ENCODE measurements around the gene LLGL2. TPM values are rescaled to one million over a fixed set of nuclear protein-coding genes. Genes with fewer than 3 reads are reported as not detected.

LLGL2 gene
- total and polyA plus RNA-seq, 2 donors (not counting 1 experiment from before 2014, with no cell fraction given), result 40.6 to 52.0 TPM

DNA sequence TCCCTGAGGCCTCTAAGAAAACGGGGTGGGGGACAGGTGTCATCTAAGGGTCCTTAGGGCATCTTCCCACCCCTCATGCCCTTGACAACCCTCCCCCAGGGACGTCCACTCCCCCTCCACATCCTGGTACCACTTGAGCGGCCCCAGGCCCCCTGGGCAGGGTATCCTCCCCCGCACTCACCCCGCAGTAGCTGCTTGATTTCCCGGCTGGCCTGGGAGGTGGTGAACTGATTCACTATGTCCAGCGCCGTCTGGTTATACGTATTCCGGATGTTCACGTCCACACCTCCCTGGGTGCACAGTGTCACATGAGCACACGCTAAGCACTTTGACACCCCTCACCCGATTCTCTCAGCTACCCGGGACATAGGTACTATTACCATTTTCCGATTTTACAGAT lies 19.9 kb upstream of the LLGL2 start:
- Histone ChIP-seq H3K9ac (ENCODE audit: low read length) (no peak overlapping the region), H3K27ac (ENCODE audit: low read length in 2 of 2) (no peak overlapping the region), H2AFZ (ENCODE audit: insufficient read depth, low read depth, low read length, poor library complexity, severe bottlenecking) (no peak overlapping the region), H3K79me2 (ENCODE audit: control insufficient read depth, insufficient read depth, low read length) (no peaks in the 10 kb centered on the region), H3K4me3 (ENCODE audit: control extremely low read depth in 1 of 5, extremely low read depth in 1 of 5, insufficient read depth in 1 of 5, low read depth in 2 of 5, low read length in 4 of 5) (no peak overlapping the region), H3K9me3 (ENCODE audit: control extremely low read depth in 1 of 3, control insufficient read depth in 2 of 3, insufficient read depth in 1 of 3, low read length in 2 of 3) (no peaks in the 10 kb centered on the region), H3K36me3 (replicated peaks in 1 of 2; ENCODE audit: control extremely low read depth in 1 of 2, control insufficient read depth in 1 of 2, extremely low read depth in 1 of 2, insufficient read depth in 2 of 2, low read length in 1 of 2) (no peaks in the 10 kb centered on the region), H3K4me1 (ENCODE audit: control insufficient read depth in 2 of 2, insufficient read depth in 2 of 2, low read length in 2 of 2) (peaks cover 0 to 7% of the 10 kb centered on the region in 2 donors), H3K27me3 (replicated peaks in 1 of 4; ENCODE audit: control extremely low read depth in 1 of 4, control insufficient read depth in 3 of 4, insufficient read depth in 4 of 4, low read length in 3 of 4) (no peaks in the 10 kb centered on the region), H3K4me2 (replicated peaks; ENCODE audit: low read depth, low read length, poor library complexity, severe bottlenecking) (no peak overlapping the region), H4K20me1 (ENCODE audit: control insufficient read depth, insufficient read depth, low read length, poor library complexity, severe bottlenecking) (no peaks in the 10 kb centered on the region)
- ChIA-PET CTCF (interaction anchor here (0.6 to 2.9 kb wide), 7 partner anchors 11 to 244 kb away, joined by 3 to 9 read pairs (median 4); partner anchors contain the start of genes MYO15B and TSEN54), POLR2A (no interaction called here)
- 92% methylated on average over 13 of the region's 15 CpGs for WGBS (ENCODE audit: insufficient coverage)
- TF ChIP-seq CTCF (IDR thresholded peaks at IDR 0.05), result no peak
- TF ChIP-seq EZH2 (IDR thresholded peaks at IDR 0.05; ENCODE audit: borderline replicate concordance, insufficient read depth, low read depth, low read length, poor library complexity, severe bottlenecking), result no peak
- intact Hi-C loops (cut with micrococcal nuclease), result loop anchor here (2.0 kb wide), 1 partner anchor 79 kb away; no protein-coding TSS in a partner anchor
- Mint-ChIP-seq H3K9me3 (ENCODE audit: insufficient read depth) (no peaks in the 10 kb centered on the region), H3K27ac (no peak overlapping the region), H3K4me1 (no peaks in the 10 kb centered on the region), H3K4me3 (no peak overlapping the region), H3K27me3 (no peaks in the 10 kb centered on the region)
- ATAC-seq (ENCODE audit: low read depth), result no peak
- DNase-seq, result no peak

DNA sequence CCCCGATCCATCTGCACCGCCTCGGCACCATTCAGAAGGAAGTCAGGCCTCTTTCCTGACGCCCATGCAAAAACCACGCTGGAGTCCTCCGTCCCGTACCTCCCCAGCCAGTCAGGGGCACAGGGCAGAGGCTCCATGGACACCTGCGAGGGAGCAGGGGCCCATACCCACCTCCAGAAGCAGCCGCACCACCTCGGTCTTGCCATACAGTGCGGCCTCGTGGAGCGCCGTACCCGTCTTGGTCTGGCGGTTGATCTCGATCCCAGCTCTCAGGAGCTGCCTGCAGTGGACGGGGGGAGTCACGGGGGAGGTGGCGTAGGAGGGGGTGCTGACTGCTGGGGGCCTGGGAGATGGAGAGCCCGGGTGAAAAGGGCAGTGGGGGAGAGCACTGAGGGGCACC lies 19.4 kb upstream of the LLGL2 start:
- CTCF ChIA-PET, result interaction anchor here (1.0 to 2.9 kb wide), 5 partner anchors 10 to 244 kb away, joined by 3 to 9 read pairs (median 4); partner anchors contain the start of genes MYO15B and TSEN54
- WGBS (ENCODE audit: insufficient coverage), result 88% methylated on average over 18 of the region's 21 CpGs
- Mint-ChIP-seq H3K4me3 (no peak overlapping the region), H3K9me3 (ENCODE audit: insufficient read depth) (no peaks in the 10 kb centered on the region), H3K4me1 (no peaks in the 10 kb centered on the region), H3K27ac (no peak overlapping the region), H3K27me3 (no peaks in the 10 kb centered on the region)
- TF ChIP-seq CTCF (IDR thresholded peaks at IDR 0.05), result no peak
- no peak for TF ChIP-seq EZH2 (IDR thresholded peaks at IDR 0.05; ENCODE audit: borderline replicate concordance, insufficient read depth, low read depth, low read length, poor library complexity, severe bottlenecking)
- no peaks in the 10 kb centered on the region for H4K20me1 ChIP-seq (ENCODE audit: control insufficient read depth, insufficient read depth, low read length, poor library complexity, severe bottlenecking)
- H3K4me1 ChIP-seq (ENCODE audit: control insufficient read depth in 2 of 2, insufficient read depth in 2 of 2, low read length in 2 of 2), result peaks cover 0 to 7% of the 10 kb centered on the region in 2 donors
- H3K79me2 ChIP-seq (ENCODE audit: control insufficient read depth, insufficient read depth, low read length), result no peaks in the 10 kb centered on the region
- intact Hi-C loops (cut with micrococcal nuclease), result no loop called here
- DNase-seq, result no peak
- no peak for ATAC-seq (ENCODE audit: low read depth)
- no peaks in the 10 kb centered on the region for H3K36me3 ChIP-seq (replicated peaks in 1 of 2; ENCODE audit: control extremely low read depth in 1 of 2, control insufficient read depth in 1 of 2, extremely low read depth in 1 of 2, insufficient read depth in 2 of 2, low read length in 1 of 2)
- no peaks in the 10 kb centered on the region for H3K27me3 ChIP-seq (replicated peaks in 1 of 4; ENCODE audit: control extremely low read depth in 1 of 4, control insufficient read depth in 3 of 4, insufficient read depth in 4 of 4, low read length in 3 of 4)
- no peak overlapping the region for H3K27ac ChIP-seq (ENCODE audit: low read length in 2 of 2)
- H3K9me3 ChIP-seq (ENCODE audit: control extremely low read depth in 1 of 3, control insufficient read depth in 2 of 3, insufficient read depth in 1 of 3, low read length in 2 of 3), result no peaks in the 10 kb centered on the region
- no peak overlapping the region for H3K4me3 ChIP-seq (ENCODE audit: control extremely low read depth in 1 of 5, extremely low read depth in 1 of 5, insufficient read depth in 1 of 5, low read depth in 2 of 5, low read length in 4 of 5)
- no peak overlapping the region for H2AFZ ChIP-seq (ENCODE audit: insufficient read depth, low read depth, low read length, poor library complexity, severe bottlenecking)
- H3K4me2 ChIP-seq (replicated peaks; ENCODE audit: low read depth, low read length, poor library complexity, severe bottlenecking), result no peak overlapping the region
- POLR2A ChIA-PET, result no interaction called here
- no peak overlapping the region for H3K9ac ChIP-seq (ENCODE audit: low read length)
